T1000 (cell line): ENCODE data around the gene CNN2.

Source experiments
- DNase-seq: peaks from one replicate; lab custom pipeline; 2025; ENCODE audit warnings: mixed read lengths; lab: John Stamatoyannopoulos, UW

CNN2 gene

DNA sequence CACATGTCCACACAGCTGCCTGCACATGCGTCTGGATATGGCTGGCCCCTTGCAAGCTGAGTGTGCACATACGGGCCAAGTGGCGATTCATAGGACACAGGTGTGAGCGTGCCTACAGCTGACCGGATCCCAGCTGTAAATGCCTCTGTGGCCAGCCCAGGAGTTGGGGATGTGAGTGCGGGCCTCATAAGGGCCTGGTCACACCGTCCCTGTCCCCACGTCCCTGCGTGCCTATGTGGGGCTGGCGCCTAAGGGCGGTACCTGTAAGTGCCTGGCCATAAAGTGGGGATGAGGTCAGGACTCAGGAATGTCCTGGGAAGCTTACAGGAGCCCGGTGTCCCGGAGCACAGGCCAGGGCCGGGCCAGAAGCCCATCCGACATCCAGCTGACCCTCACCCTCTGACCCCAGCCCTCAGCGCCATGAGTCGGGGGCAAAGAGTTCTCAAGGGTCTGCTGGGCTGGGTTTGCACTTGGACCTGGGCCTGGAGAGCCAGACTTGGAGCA lies 39.2 kb downstream of the CNN2 start:
- no peak for DNase-seq

DNA sequence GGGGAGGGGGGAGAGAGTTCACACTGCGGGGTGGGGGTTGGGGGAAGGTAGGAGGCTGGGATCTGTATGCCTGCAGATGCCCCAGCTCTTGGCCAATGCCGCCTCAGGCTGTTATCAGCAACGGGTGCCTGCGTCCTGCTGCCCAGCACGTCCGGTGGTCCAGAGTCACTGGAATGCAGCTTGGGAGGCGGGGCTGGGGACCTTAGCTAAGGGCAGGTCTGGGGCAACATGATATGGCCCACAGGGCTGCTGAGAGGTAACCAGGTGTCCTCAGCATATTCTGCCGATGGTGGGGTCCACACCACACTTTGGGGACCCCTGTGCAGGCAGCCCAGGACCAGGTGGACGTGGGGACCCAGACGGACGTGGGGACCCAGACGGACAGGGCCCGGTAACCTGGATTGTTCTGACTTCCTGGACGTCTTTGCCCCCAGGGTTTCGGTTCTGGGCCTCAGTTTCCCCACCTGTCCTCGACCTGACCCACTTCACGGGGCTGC lies 39.9 kb downstream of the CNN2 start:
- DNase-seq: no peak

DNA sequence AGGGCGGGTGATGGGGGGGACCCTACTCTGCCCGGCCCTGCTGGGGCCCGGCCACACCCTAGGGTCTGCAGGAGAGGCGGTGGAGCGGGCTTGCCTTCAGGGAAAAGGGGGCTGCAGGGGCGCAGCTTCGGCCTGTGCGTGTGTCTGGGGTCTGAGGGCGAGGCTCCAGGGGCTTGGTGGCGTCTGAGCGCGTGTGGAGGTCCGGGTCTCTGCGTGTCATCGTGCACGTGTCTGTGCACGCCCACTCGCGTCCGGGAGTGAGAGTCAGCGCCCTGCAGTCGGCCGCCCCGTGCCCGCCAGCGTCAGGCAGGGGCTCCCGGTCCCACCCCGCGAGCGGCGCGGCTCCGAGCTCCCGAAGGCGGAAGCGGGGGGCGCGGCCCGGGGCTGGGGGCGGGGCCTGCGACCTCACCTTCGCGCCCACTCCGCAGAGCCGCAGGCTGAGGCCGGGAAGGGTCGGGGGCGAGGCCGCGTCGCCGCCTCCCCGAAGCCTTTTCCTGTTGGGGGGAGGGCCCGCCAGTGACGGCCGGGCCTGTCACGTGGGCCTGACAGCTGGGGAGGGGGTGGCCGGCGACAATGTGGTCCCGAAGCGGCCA lies 40.4 kb downstream of the CNN2 start, which contains the start of gene ARHGAP45:
Gene ARHGAP45 (plus strand): TSS at position 420 of the 593 bp plus-strand sequence. CDS start 239 bp downstream, outside the sequence.
- DNase-seq: no peak

DNA sequence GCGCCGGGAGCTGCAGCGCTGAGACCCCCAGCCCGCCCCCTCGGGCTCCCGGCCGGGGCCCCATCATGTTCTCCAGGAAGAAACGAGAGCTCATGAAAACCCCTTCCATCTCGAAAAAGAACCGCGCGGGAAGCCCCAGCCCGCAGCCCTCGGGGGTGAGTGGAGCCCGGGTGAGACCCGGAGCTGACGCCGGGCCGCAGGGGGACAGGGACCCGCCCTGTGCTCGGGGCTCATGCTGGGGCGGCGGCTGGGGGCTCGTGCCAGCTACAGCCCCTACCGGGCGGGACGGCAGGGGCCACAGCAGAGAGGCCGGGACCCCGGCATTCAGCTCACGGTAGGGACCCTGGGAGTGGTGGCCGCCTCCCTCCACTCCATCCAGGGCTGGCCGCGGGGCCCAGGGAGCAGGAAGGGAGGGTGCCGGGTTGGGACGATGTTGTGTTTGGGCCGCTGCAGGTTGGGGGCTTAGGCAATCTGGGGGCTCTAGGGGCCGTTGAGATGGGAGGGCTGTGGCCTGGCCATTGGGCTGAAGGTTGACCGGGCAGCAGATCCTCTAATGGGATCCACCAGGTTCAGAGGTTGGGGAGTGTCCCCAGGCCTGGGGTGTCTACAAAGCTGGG lies 41.0 kb downstream of the CNN2 start:
- DNase-seq: no peak

DNA sequence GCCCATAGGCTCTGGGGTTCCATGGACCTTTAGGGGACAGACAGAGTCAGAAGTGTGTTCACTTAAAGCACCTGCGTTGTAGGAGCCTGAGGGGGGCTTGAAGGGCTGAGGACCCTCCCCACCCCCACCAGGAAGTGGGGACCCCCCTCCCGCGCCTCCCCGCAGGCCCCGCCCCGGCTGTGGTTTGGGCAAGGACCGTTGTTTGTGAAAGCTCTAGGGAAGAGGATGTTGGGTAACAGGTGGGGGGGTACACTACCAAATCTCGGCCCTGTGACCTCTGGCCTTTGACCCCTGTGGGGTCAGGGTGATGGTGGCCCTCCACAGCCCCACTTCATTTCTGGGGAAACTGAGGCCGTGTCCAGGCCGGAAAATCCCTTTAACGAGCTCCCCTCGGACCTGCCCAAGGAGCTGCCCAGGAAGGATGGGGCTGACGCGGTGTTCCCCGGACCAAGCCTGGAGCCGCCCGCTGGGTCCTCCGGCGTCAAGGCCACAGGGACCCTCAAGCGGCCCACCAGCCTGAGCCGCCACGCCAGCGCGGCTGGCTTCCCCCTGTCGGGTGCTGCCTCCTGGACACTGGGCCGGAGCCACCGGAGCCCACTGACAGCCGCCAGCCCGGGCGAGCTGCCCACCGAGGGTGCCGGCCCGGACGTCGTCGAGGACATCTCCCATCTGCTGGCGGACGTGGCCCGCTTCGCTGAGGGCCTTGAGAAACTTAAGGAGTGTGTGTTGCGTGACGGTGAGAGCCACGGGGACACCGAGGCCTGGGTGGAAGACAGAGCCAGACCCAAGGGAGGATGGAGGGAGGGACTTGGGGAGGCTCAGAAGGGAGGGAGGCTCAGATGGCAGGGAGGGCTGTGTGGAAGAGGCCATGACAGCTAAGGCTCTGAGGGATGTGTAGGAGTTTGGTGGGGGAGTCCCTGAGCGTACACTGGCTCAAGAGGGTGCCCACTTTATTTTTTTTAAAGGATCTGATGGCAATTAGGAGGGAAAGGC lies 41.9 kb downstream of the CNN2 start:
- DNase-seq: no peak

DNA sequence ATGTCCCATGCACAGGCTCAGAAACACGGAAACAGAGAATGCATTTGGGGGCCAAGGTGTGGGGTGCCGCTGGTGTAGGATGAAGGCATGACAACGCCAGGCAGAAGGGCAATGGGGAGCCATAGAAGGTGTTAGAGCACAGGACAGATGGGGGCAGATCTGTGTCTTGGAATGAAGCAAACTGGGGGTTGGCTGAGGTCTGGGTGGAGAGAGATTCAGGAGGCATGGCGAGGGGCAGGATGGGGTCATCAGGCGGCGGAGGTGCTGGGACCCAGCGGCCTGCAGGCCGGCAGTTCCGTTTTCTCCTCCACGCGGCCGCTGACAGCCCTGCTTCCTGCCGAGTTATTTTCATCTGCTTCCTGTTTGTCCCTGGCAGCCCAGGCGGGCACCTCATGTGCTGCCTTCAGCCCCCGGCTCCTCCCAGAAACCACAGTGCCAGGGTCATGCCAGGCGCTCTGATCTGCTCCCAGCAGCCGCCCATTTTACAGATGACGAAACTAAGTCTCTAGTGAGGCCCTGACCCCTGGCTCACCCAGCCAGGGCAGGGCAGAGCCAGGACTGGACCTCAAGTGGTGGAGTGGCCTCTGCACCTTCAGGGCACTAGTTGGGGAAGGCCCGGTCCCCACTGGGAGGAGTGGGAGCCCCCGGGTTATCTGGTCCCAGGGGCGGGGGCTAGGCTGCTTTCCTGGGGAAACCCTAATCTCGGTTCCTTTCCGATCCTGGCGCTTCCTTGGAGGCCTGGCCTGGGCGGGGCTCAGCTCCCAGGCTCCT lies 42.8 kb downstream of the CNN2 start:
- no peak for DNase-seq

DNA sequence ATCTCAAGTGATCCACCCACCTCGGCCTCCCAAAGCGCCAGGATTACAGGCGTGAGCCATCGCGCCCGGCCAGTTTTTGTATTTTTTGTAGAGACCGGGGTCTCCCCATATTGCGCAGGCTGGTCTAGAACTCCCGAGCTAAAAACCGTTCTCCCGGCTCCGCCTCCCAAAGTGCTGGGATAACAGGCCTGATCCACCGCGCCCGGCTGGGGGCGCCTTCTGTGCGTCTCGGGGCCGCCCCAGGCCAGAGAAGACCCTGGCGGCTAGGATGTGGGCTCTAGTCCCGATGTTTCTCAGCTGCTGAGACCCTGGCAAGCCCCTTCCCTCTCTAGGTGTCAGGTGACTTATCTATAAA lies 44.1 kb downstream of the CNN2 start:
- no peak for DNase-seq

DNA sequence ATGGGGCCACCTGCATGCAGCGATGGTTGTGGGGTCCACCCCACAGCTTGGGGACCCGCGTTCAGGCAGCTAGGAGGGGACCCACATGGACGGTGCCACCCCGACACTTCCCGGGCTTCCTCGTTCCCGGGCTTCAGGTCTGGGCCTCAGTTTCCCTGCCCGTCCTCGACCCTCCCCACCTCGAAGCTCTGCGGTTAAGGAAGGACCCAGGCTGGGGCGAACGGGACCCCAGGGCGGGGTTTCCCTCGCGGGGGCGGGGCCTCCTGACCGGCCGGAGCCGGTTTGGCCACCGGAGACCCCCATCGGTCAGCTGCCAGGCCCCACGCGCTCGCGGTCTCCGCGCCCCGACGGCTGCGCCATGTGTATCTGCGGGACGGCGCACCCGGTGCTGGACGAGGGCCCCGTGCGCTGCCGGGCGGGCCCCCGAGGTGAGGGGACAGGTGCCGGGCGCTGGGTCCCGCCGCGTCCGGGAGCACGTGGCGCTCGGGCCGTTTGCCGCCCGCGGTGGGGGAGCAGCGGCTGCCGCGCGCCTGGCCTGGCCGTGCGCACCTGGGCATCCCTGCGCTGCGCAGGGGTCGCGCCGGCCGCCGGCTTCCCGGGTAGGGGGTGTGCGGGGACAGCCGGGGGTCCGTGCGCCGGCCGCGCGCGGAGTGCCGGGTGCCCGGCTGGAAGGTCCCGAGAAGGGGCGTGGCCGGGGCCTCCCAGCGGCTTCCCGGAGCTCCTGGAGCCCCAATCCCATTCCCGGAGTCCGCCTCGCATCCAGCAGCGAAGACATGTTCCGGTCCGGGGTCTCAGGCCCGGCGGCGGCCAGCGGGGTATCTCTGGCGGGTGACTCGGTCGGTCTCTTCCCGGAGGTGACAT lies 44.8 kb downstream of the CNN2 start:
- DNase-seq: no peak

DNA sequence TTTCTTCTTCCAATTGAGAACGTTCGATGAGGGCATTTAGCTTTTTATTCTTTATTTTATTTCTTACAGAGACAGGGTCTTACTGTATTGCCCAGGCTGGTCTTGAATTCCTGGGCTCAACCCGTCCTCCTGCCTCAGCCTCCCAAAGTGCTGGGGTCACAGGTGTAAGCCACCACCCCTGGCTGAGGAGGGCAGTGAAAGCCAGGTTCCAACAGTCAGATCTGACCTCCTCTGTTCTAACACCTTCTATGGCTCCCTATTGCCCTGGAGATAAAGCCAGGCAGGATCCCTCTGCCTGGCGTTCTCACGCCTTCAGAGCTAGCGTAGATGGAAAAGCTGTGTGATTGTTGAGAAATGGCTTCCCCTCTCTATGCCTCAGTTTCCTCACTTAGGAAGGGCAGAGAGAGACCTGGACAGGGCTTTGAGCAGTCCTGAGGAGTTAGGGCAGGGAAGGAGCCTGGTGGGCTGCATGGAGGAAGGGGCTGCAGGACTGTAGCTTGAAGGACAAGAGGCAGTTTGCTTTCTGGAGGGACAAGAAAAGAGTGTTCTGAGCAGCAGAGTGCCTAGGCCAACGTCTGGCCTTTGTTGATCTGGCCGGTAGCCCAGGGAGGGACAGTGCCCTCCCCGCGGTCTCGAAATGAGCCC lies 46.1 kb downstream of the CNN2 start:
- DNase-seq: no peak

DNA sequence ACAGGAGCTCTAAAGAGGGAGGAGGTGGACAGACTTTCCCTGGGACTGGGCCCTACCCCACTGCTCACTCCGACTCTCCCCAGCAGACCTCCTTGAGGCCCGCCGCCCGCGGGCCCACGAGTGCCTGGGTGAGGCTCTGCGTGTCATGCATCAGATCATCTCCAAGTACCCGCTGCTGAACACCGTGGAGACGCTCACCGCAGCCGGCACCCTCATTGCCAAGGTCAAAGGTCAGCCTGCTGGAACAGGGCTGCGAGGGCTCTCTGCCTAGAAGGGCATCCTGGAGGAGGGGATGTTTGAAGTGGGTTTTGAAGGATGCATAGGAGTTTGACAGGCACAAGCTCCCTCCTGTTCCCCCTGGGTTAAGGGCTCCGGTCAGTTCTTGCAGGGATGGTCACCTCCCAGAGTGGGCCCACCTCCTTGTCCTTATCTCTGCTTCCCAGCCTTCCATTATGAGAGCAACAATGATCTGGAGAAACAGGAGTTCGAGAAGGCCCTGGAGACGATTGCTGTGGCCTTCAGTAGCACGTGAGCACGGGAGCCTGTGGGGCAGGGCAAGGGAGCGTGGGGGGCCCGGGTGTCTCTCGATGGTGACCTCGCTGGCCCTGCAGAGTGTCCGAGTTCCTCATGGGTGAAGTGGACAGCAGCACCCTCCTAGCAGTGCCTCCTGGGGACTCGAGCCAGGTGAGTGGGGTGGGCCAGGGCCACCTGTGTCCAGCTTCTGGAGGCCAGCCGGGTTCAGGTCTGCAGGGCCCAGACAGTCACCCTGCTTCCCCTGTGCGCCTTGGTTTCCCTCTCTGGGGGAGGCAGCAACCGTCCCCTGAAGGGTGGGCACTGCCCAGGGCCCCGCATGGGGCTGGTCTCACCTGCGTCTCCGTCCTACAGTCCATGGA lies 46.9 kb downstream of the CNN2 start:
- DNase-seq: no peak

DNA sequence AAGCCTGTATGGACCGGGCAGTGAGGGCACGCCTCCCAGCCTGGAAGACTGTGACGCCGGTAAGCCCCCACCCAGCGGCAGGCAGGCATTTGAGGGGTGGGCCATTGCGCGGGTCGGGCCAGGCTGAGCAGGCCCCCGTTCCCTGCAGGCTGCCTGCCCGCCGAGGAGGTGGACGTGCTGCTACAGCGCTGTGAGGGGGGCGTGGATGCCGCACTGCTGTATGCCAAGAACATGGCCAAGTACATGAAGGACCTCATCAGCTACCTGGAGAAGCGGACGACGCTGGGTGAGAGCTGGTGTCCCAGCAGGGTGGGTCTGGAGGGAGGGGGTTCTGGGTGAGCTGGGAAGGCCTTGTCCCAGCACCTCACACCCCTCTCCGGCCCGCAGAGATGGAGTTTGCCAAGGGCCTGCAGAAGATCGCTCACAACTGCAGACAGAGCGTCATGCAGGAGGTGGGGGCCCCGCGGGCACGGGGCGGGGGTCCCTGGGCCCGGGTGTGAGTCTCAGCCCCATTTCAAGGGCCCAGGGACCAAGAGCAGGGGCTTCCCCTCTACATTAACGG lies 47.6 kb downstream of the CNN2 start:
- DNase-seq: no peak

DNA sequence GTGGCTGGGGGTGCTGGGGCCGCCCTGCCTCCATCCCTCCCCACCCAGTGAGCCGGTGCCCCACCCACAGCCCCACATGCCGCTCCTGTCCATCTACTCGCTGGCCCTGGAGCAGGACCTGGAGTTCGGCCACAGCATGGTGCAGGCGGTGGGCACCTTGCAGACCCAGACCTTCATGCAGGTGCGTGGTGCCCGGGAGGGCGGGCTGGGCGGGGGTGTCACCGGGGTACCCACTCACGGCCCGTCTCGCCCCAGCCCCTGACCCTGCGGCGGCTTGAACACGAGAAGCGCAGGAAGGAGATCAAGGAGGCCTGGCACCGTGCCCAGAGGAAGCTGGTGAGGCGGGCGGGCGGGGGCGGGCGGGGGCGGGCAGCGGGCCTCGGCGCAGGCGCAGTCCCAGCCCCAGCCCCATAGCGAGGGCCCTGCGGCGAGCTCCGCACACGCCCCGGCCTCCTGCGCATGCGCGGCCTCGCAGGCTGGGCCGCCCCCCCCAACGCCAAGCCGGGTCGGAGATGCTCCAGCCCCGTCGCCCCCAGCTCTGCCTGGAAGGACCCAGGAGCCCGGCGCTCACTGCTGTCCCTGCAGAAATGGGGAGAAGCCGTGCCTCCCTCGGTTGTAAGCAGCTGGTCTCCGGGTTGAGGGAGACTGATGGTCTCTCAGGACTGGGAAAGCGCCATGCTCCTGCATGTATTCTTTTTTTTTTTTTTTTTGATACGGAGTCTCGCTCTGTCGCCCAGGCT lies 48.3 kb downstream of the CNN2 start:
- peak; percentile 85 for DNase-seq

DNA sequence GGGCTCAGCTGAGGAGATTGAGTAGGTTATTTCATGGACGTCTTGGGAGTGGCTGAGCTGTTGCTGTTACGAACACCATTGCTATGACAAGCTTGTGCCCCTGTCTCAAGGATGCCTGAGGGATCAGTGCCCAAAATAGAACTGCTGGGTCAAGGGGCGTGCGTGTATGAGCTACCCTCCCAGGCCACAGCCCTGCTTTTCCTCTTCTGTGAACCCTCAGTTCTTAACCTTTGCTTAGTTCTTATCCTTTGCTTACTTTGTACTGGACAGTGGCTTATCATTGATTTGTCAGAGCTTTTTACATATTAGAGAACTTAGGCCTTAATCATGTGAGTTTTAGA lies 49.6 kb downstream of the CNN2 start:
- no peak for DNase-seq

DNA sequence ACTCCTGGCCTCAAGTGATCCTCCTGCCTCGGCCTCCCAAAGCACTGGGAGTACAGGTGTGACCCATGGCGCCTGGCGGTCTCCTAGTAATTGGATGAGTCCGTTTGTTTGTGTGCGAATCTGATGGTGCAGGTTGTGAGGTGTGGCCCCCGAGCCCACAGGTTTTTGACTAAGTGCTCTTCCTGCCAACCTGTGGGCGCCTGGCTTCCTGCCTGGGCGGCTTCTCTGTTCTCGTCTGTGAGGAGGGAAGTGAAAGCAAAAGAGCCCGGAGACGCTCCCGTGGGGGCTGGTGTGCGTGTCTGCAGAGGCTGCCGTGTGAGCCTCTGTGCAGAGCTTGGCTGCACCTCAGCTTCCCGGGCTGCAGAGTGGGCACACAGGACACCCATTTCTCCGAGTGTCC lies 50.5 kb downstream of the CNN2 start:
- no peak for DNase-seq

DNA sequence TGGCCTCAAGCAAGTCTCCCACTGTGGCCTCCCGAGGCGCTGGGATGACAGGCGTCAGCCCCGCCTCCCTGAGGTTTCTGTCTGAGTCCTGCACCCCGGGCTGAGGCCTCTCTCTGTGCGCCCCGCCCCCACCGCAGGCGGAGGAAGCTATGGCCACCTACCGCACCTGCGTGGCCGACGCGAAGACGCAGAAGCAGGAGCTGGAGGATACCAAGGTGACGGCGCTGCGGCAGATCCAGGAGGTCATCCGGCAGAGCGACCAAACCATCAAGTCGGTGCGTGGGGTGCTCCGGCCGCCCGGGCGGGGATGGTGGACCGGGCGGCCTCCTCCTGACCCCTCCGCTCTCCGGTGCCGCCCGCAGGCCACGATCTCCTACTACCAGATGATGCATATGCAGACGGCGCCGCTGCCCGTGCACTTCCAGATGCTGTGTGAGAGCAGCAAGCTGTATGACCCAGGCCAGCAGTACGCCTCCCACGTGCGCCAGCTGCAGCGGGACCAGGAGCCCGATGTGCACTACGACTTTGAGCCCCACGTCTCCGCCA lies 53.2 kb downstream of the CNN2 start:
- DNase-seq: no peak

DNA sequence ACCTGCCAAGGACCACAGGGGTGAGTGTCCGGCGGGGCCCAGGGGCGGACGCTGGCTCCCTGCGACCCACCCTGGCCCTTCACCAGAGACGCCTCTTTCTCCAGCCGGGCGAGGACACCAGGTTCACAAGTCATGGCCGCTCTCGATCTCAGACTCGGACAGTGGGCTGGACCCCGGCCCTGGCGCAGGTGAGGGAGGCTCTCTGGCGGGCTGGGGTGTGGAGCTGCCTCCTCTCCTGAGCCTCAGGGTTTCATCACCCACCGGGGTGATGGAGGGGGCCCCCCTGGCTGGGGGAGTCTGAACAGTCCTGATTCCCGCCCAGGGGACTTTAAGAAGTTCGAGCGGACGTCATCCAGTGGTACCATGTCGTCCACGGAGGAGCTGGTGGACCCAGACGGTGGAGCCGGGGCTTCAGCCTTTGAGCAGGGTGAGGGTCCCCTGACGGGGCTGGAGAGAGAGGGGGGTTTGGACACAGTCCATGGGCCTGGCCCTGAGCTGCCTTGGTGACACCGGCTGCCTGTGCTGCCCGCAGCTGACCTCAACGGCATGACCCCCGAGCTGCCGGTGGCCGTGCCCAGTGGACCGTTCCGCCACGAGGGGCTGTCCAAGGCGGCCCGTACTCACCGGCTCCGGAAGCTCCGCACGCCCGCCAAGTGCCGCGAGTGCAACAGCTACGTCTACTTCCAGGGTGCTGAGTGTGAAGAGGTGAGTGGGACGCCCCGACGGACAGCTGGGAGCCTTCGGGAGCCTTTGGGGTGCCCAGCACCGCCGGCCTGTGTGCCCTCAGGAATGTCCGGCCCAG lies 54.2 kb downstream of the CNN2 start:
- no peak for DNase-seq
